Hepatocyte (in vitro differentiated cells): ENCODE data around the gene DENND1A.

Source experiments
- CTCF ChIP-seq: fragments of 200-600 bp; sonication (generic); IDR thresholded peaks from 2 replicates; pipeline ENCODE4 v1.5.1; 2016; ENCODE audit warnings: antibody characterized with exemption, mild to moderate bottlenecking; ENCODE audit not compliant: poor library complexity
- EZH2 ChIP-seq: fragments of 200-600 bp; sonication (generic); IDR thresholded peaks from 2 replicates; pipeline ENCODE4 v1.6.1; 2016; ENCODE audit warnings: antibody characterized with exemption, mild to moderate bottlenecking, borderline replicate concordance

- TF ChIP-seq CTCF: no peak
- TF ChIP-seq EZH2: no peak
These were observed 108.3 kb downstream of the DENND1A start for GRCh38 chr9:123821619-123822018.
